Inflammatory macrophage treated with lipopolysaccharide for 4 hours (primary cell): ENCODE measurements around the gene NBAS.
"Not testable (repeated sequence)": the region's sequence is repeated elsewhere in the genome, so short reads cannot be mapped to it uniquely, and the experiment has no call there.

Experiments
- DNase-seq: peaks from one replicate; pipeline ENCODE4 v3.0.0-alpha.2; 2020

NBAS gene

GRCh38 chr2:15354596-15355366, 206.4 kb downstream of the NBAS start:
- no peak for DNase-seq

- no peak for DNase-seq
These were observed 208.8 kb downstream of the NBAS start for GRCh38 chr2:15352363-15352762.

DNA sequence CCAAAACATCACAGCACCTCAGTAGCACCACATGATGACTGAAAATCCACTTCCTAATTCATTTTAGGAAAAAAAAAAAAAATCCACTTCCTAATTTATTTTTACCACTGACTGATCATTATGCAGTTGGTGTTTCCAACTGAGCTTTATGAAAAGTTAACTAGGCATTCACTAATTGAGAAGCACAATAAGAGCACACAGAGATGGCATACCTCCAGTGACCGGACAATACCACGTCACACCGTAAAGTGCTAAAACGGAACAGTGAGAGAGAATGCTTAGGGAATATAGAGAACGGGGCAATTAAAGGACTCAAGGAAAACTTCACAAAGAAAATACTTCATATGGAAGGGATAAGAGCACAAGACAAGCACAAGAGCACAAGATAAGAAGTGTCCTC, 212.5 kb downstream of the NBAS start:
- DNase-seq: no peak

GRCh38 chr2:15348045-15348444, 213.1 kb downstream of the NBAS start:
- no peak for DNase-seq

- no peak for DNase-seq
These were observed 214.5 kb downstream of the NBAS start for GRCh38 chr2:15346624-15347023.

- DNase-seq: no peak
These were observed 223.0 kb downstream of the NBAS start for GRCh38 chr2:15337996-15338666.

DNA sequence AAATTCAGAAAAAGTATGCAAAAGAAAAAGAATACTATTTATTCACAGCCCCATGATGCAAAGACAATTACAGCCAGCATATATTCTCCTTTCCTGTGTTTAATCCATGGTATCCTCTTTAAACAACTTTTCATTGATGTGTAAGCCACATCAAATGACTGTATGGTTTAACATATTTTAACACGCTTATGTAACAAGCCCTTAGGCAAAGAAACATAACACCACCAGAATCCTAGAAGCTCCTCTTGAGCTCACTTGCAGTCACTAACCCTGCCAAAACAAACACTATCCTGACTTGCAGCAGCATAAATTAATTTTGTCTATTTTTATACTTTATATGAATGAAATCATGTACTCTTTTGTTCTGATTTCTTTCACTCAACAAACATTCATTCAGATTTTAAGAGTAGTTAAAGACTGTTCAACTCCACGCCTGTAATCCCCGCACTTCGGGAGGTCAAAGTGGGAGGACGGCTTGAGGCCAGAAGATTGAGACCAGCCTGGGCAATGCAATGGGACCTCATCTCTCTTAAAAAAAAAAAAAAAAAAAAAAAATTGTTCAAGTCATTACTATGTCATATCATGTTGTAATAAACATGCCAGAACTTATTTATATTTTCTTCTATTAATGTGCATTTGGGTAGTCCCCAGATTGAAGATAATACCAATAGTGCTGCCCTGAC, 226.3 kb downstream of the NBAS start:
- DNase-seq: no peak

GRCh38 chr2:15331787-15332186, 229.3 kb downstream of the NBAS start:
- DNase-seq: no peak

DNA sequence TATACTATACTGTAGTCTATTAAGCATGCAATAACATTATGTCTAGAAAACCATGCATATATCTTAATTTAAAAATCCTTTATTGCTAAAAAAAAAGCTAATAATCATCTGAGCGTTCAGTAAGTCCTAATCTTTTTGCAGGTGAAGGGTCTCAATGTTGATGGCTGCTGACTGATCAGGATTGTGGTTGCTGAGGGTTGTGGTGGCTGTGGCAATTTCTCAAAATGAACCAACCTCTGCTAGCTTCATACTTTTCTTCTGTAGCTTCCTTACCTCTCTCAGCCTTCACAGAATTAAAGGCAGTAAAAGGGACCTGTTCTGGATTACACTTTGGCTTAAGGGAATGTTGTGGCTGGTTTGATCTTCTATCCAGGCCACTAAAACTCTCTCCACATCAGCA, 235.8 kb downstream of the NBAS start:
- no peak for DNase-seq

DNA sequence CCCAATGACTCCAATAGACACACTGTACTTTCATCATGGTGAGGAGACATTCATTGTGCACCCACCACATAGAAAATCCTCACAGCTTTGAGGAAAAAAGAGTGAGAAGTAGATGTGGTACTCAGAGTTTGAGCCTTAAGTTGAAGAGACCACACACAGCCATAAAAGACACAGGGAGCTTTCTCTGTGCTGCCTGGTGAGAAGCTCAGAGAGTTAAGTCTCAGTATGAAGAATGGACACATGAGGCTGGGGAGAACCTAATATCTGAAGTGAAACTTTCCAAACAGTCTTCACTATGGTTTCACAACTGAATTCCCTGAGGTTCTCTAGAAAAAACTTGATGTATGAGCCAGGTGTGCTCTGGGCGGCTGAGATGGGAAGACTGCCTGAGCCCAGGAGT, 237.9 kb downstream of the NBAS start:
- DNase-seq: no peak

- not testable (repeated sequence) for DNase-seq
These were observed 239.7 kb downstream of the NBAS start for GRCh38 chr2:15321481-15321880.

- DNase-seq: no peak
These were observed 244.7 kb downstream of the NBAS start for GRCh38 chr2:15316370-15316814.

GRCh38 chr2:15315411-15315810, 245.7 kb downstream of the NBAS start:
- DNase-seq: no peak

DNA sequence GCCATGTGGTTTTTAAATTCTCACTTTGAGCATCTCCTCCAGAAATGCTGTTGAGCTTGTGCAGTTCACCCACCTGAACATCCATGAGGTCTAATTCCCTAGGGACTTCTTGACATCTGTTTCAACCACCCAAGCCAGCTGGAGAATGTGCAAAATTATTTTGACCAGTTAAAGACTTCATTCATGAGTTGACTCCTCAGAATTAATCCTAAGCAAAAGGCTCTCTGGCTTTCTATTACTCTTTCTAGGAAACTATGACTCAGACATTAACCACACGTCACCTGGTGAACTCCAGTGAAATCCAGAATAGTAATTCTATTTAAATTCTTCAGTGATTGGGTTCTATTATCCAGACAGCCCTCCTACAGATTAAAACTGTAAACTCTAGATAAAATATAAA, 247.5 kb downstream of the NBAS start:
- no peak for DNase-seq

GRCh38 chr2:15311926-15312325, 249.2 kb downstream of the NBAS start:
- DNase-seq: no peak

- DNase-seq: no peak
These were observed 249.8 kb downstream of the NBAS start for GRCh38 chr2:15311201-15311907.

DNA sequence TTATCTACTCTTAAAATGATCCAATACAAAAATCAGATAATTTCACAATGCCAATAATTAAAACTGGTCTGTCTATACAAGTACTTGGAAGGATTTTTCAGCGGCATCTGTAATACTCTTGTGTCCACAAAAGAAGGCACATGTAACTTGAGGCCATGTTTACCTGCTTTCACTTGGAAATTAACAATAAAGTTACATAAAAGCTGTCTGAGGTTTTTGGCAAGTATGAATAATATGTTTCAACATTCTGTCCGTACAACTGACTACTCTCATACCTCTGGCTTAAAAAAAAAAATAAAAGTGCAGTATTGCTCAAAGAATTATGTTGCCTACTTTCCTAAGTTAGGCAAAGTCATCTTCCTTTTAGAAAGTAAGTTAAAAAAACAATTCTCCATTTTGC, 253.6 kb downstream of the NBAS start:
- no peak for DNase-seq

DNA sequence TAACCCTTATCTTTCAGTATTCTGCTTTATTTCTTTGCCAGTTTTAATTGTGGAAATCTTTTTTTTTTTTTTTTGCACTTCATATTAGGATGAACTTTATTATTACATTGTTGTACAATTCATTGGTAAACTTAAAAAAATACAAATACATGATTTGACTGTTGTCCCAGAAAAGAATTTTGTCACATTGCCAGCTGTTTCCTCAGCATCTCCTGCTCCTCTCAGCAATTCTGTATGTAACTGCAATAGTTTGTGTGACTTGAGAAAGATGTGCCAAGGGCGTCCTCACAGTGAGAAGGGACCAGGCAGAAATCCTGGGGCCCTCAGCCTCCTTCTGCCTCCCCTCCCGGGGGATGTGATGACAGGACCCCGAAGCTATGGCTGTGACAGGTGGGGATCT, 254.4 kb downstream of the NBAS start:
- DNase-seq: no peak

- DNase-seq: no peak
These were observed 257.3 kb downstream of the NBAS start for GRCh38 chr2:15303874-15304273.

GRCh38 chr2:15302154-15302553, 259.0 kb downstream of the NBAS start:
- no peak for DNase-seq

DNA sequence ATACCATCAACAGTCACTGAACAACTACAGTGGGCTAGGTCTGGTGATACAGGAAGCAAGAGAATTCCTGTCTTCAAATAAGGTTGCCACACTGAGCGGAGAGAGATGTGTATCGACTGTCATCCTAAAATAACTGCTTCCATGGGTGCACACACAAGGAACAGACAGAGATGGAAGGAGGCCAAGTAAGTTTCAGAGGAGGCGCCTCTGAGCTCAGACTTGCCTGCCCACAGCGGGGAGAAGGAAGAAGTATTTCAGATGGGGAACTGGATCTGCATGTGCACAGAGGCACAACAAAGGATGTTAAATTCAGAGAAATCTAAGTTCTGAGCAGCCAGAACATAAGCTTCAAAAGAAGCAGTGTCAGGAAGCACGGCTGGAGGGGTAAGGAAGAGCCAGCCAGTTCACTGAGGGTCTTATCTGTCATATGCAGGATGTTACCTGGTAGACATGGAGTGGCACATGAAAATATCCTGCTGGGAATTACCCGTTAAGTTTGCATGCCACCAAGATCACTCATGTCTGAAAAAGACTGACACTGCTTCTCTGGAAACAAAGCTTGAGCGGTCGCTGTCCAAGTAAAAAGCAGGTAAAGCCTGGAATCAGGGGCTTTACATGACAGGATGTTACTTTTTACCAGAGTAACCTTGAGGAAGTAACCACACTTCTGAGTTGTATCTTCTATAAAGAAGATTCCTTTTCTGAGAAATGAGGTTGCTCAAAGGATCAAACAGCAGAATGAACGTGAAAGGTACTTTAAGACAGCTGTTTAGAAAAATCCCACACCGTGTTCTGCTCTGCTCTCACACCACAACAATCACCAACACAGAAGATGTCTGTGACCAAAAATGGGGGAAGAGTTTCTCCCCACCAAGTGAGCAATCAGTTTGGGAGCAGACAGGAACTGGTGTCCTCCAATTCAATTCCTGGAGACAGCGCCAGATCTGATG, 260.2 kb downstream of the NBAS start:
- no peak for DNase-seq

DNA sequence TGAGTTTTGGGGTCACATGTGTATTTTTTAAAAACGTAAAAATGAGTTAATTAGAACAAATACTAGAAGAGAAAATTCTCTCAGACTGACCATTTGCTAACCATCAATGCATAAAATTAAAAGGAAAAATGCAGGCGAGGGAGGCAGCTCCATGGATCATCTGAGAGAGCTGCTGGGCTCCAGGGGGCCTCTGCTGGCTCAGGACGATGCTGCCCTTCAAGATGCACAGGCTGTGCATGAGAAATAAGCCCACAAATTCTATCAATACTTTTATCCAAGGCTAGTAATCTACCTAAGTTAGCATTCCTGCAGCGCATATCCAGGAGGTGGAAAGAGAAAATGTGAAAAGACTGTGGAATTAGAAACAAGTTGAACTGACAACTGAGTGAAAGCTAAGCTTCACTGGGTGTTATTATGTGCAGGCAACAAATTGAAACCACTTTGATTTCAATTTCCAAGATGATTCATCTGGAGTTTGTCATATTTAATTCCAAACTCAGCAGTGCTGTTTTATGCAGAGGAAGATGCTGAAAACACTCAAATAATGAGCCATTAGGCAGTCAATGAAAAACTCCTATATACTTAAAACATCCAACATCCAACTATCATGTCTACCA, 261.1 kb downstream of the NBAS start:
- DNase-seq: no peak
